ENCODE data around the gene LZIC. TPM values are rescaled to one million over a fixed set of nuclear protein-coding genes. Genes with fewer than 3 reads are reported as not detected.

The LZIC gene
- total and polyA plus RNA-seq, 9 of the 15 experiments (the other 6 are each of a cell fraction or from before 2014, with no cell fraction given): 32.9 to 109 (median 61.7) TPM

- TF ChIP-seq OTX1 (CRISPR knock-in tag; IDR thresholded peaks at IDR 0.05) (peak; percentile 46; the same call in 1 of the 2 replicates), ZNF592 (IDR thresholded peaks at IDR 0.05) (no peak), STAT5A (IDR thresholded peaks at IDR 0.05; ENCODE audit: borderline replicate concordance, low read length) (no peak), NR2C2 (CRISPR knock-in tag; IDR thresholded peaks at IDR 0.05) (no peak), NR2C2 (tag; IDR thresholded peaks at IDR 0.05) (peak; percentile 75; the same call in 1 of the 2 replicates), CREM (IDR thresholded peaks at IDR 0.05; ENCODE audit: low read depth) (peak; percentile 61; the same call in 1 of the 2 replicates), SP2 (IDR thresholded peaks at IDR 0.05; ENCODE audit: extremely low read depth, low read depth, low read length, poor library complexity, severe bottlenecking) (peak; percentile 38), CCNT2 (IDR thresholded peaks at IDR 0.05; ENCODE audit: borderline replicate concordance, extremely low read depth, insufficient read length, low read depth, low read length) (peak; percentile 43), RFX5 (IDR thresholded peaks at IDR 0.05; ENCODE audit: low read depth, low read length) (no peak), SNRNP70 (optimal IDR thresholded peaks at IDR 0.05; ENCODE audit: low read depth, low read length) (no peak), FOXK1 (CRISPR knock-in tag; IDR thresholded peaks at IDR 0.05; ENCODE audit: borderline replicate concordance) (peak; percentile 28; the same call in 1 of the 2 replicates), PCBP1 (IDR thresholded peaks at IDR 0.05; ENCODE audit: low read depth, low read length, poor library complexity, severe bottlenecking) (peak; percentile 15), SLC30A9 (CRISPR knock-in tag; IDR thresholded peaks at IDR 0.05) (no peak), SRF (CRISPR knock-in tag; IDR thresholded peaks at IDR 0.05) (peak; percentile 66 to 93; a peak in 2 of 4 replicates)
- TF ChIP-seq, protein P1, sequence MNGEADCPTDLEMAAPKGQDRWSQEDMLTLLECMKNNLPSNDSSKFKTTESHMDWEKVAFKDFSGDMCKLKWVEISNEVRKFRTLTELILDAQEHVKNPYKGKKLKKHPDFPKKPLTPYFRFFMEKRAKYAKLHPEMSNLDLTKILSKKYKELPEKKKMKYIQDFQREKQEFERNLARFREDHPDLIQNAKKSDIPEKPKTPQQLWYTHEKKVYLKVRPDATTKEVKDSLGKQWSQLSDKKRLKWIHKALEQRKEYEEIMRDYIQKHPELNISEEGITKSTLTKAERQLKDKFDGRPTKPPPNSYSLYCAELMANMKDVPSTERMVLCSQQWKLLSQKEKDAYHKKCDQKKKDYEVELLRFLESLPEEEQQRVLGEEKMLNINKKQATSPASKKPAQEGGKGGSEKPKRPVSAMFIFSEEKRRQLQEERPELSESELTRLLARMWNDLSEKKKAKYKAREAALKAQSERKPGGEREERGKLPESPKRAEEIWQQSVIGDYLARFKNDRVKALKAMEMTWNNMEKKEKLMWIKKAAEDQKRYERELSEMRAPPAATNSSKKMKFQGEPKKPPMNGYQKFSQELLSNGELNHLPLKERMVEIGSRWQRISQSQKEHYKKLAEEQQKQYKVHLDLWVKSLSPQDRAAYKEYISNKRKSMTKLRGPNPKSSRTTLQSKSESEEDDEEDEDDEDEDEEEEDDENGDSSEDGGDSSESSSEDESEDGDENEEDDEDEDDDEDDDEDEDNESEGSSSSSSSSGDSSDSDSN (IDR thresholded peaks at IDR 0.05; ENCODE audit: borderline replicate concordance in 1 of 2, low read depth in 2 of 2, low read length in 2 of 2): peak in 1 of 2 experiments; percentile 51; a peak in 1 of 4 replicates
- TF ChIP-seq, protein P2, sequence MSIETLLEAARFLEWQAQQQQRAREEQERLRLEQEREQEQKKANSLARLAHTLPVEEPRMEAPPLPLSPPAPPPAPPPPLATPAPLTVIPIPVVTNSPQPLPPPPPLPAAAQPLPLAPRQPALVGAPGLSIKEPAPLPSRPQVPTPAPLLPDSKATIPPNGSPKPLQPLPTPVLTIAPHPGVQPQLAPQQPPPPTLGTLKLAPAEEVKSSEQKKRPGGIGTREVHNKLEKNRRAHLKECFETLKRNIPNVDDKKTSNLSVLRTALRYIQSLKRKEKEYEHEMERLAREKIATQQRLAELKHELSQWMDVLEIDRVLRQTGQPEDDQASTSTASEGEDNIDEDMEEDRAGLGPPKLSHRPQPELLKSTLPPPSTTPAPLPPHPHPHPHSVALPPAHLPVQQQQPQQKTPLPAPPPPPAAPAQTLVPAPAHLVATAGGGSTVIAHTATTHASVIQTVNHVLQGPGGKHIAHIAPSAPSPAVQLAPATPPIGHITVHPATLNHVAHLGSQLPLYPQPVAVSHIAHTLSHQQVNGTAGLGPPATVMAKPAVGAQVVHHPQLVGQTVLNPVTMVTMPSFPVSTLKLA (conservative IDR thresholded peaks at IDR 0.05): peak; percentile 68 to 81
Observed at GRCh38 chr1:9910423-9911178, 32.6 kb downstream of the LZIC start (continued).

Measured in K562 (cell line).